ENCODE results near the gene SHKBP1. TPM values are rescaled to one million over a fixed set of nuclear protein-coding genes. Genes with fewer than 3 reads are reported as not detected.

SHKBP1 gene
- total and polyA plus RNA-seq, 2 donors (not counting 1 experiment from before 2014, with no cell fraction given), result 179 to 227 TPM

DNA sequence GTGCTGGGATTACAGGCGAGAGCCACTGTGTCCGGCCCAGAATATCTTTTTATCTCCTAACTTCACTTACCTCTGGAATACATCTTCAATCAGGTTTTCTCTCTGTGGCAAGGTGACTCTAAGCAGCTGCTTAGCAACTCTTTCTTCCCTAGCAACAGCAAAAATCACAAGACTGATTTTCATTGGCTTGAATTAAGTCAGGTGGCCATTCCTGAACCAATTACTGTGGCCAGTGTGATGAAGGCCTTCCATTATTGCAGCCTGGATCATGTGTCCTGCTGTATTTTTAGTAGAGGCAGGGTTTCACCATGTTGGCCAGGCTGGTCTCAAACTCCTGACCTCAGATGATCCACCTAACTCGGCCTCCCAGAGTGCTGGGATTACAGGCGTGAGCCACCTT lies 15.5 kb downstream of the SHKBP1 start:
- no peak for TF ChIP-seq EZH2 (IDR thresholded peaks at IDR 0.05; ENCODE audit: borderline replicate concordance, insufficient read depth, low read depth, low read length, poor library complexity, severe bottlenecking)
- TF ChIP-seq, protein P1, sequence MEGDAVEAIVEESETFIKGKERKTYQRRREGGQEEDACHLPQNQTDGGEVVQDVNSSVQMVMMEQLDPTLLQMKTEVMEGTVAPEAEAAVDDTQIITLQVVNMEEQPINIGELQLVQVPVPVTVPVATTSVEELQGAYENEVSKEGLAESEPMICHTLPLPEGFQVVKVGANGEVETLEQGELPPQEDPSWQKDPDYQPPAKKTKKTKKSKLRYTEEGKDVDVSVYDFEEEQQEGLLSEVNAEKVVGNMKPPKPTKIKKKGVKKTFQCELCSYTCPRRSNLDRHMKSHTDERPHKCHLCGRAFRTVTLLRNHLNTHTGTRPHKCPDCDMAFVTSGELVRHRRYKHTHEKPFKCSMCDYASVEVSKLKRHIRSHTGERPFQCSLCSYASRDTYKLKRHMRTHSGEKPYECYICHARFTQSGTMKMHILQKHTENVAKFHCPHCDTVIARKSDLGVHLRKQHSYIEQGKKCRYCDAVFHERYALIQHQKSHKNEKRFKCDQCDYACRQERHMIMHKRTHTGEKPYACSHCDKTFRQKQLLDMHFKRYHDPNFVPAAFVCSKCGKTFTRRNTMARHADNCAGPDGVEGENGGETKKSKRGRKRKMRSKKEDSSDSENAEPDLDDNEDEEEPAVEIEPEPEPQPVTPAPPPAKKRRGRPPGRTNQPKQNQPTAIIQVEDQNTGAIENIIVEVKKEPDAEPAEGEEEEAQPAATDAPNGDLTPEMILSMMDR (IDR thresholded peaks at IDR 0.05), result no peak
- Histone ChIP-seq H3K27ac (ENCODE audit: low read length in 2 of 2) (no peak overlapping the region), H3K9me3 (ENCODE audit: control extremely low read depth in 1 of 3, control insufficient read depth in 2 of 3, insufficient read depth in 1 of 3, low read length in 2 of 3) (peaks cover 0 to 13% (median 2%) of the 10 kb centered on the region in 3 donors), H3K4me1 (ENCODE audit: control insufficient read depth in 2 of 2, insufficient read depth in 2 of 2, low read length in 2 of 2) (peaks cover 5 to 7% of the 10 kb centered on the region in 2 donors), H3K79me2 (ENCODE audit: control insufficient read depth, insufficient read depth, low read length) (no peaks in the 10 kb centered on the region), H3K36me3 (replicated peaks in 1 of 2; ENCODE audit: control extremely low read depth in 1 of 2, control insufficient read depth in 1 of 2, extremely low read depth in 1 of 2, insufficient read depth in 2 of 2, low read length in 1 of 2) (peaks cover 0 to 23% of the 10 kb centered on the region in 2 experiments), H4K20me1 (ENCODE audit: control insufficient read depth, insufficient read depth, low read length, poor library complexity, severe bottlenecking) (no peaks in the 10 kb centered on the region), H3K4me2 (replicated peaks; ENCODE audit: low read depth, low read length, poor library complexity, severe bottlenecking) (no peak overlapping the region), H2AFZ (ENCODE audit: insufficient read depth, low read depth, low read length, poor library complexity, severe bottlenecking) (no peak overlapping the region), H3K27me3 (replicated peaks in 1 of 4; ENCODE audit: control extremely low read depth in 1 of 4, control insufficient read depth in 3 of 4, insufficient read depth in 4 of 4, low read length in 3 of 4) (peaks cover 0 to 16% (median 5%) of the 10 kb centered on the region in 4 experiments), H3K4me3 (ENCODE audit: control extremely low read depth in 1 of 5, extremely low read depth in 1 of 5, insufficient read depth in 1 of 5, low read depth in 2 of 5, low read length in 4 of 5) (no peak overlapping the region), H3K9ac (ENCODE audit: low read length) (no peak overlapping the region)
- ATAC-seq (ENCODE audit: low read depth) (peak; percentile 55), DNase-seq (peak; percentile 57)
- peaks cover 4% of the 10 kb centered on the region for H3K27me3 Mint-ChIP-seq
- intact Hi-C loops (cut with micrococcal nuclease), result no loop called here
- H3K4me3 Mint-ChIP-seq, result no peak overlapping the region
- H3K9me3 Mint-ChIP-seq (ENCODE audit: insufficient read depth), result no peaks in the 10 kb centered on the region
- WGBS (ENCODE audit: insufficient coverage), result 90% methylated on average over 2 of the region's 4 CpGs
- peak overlapping the region; percentile 8 for H3K27ac Mint-ChIP-seq
- ChIA-PET CTCF (interaction anchor here (1.0 to 2.4 kb wide), 2 partner anchors 11 to 44 kb away, joined by 3 to 10 read pairs; no protein-coding TSS in a partner anchor), POLR2A (no interaction called here)
- H3K4me1 Mint-ChIP-seq, result peaks cover 2% of the 10 kb centered on the region

DNA sequence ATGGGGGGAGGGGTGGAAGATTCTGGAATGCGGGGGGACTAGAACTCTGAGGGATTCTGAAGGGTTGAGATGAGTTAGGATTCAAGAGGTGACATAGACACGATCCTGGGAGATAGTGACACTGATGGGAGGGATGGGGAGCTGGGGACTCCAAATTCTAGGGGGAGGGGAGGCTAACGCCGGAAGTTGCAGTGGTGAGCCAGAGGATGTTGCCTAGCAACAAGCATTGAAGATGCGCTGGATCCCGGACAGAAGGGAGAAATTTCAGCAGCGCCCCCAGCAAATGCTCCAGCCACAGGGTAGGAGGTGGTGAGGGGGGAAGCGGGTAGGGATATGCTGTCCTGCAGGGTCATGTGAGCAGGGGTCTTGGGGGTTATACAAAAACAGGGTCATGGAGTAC lies 17.6 kb downstream of the SHKBP1 start:
- Histone ChIP-seq H3K9ac (ENCODE audit: low read length) (no peak overlapping the region), H3K4me3 (ENCODE audit: control extremely low read depth in 1 of 5, extremely low read depth in 1 of 5, insufficient read depth in 1 of 5, low read depth in 2 of 5, low read length in 4 of 5) (no peak overlapping the region), H3K4me2 (replicated peaks; ENCODE audit: low read depth, low read length, poor library complexity, severe bottlenecking) (no peak overlapping the region), H3K27ac (ENCODE audit: low read length in 2 of 2) (no peak overlapping the region), H2AFZ (ENCODE audit: insufficient read depth, low read depth, low read length, poor library complexity, severe bottlenecking) (no peak overlapping the region), H3K4me1 (ENCODE audit: control insufficient read depth in 2 of 2, insufficient read depth in 2 of 2, low read length in 2 of 2) (peaks cover 23 to 28% of the 10 kb centered on the region in 2 donors), H3K27me3 (replicated peaks in 1 of 4; ENCODE audit: control extremely low read depth in 1 of 4, control insufficient read depth in 3 of 4, insufficient read depth in 4 of 4, low read length in 3 of 4) (peaks cover 0 to 36% (median 19%) of the 10 kb centered on the region in 4 experiments), H4K20me1 (ENCODE audit: control insufficient read depth, insufficient read depth, low read length, poor library complexity, severe bottlenecking) (no peaks in the 10 kb centered on the region), H3K9me3 (ENCODE audit: control extremely low read depth in 1 of 3, control insufficient read depth in 2 of 3, insufficient read depth in 1 of 3, low read length in 2 of 3) (peaks cover 0 to 17% (median 2%) of the 10 kb centered on the region in 3 donors), H3K79me2 (ENCODE audit: control insufficient read depth, insufficient read depth, low read length) (no peaks in the 10 kb centered on the region), H3K36me3 (replicated peaks in 1 of 2; ENCODE audit: control extremely low read depth in 1 of 2, control insufficient read depth in 1 of 2, extremely low read depth in 1 of 2, insufficient read depth in 2 of 2, low read length in 1 of 2) (peaks cover 0 to 5% of the 10 kb centered on the region in 2 experiments)
- no peak for ATAC-seq (ENCODE audit: low read depth)
- ChIA-PET CTCF (interaction anchor here (0.9 to 2.0 kb wide), 3 partner anchors 9 to 40 kb away, joined by 3 to 7 read pairs (median 3); no protein-coding TSS in a partner anchor), POLR2A (no interaction called here)
- Mint-ChIP-seq H3K27ac (no peak overlapping the region), H3K4me1 (peaks cover 16% of the 10 kb centered on the region), H3K9me3 (ENCODE audit: insufficient read depth) (no peaks in the 10 kb centered on the region), H3K4me3 (no peak overlapping the region), H3K27me3 (peaks cover 19% of the 10 kb centered on the region)
- WGBS (ENCODE audit: insufficient coverage), result 52% methylated on average over 7 of the region's 8 CpGs
- DNase-seq, result no peak
- intact Hi-C loops (cut with micrococcal nuclease), result no loop called here
- TF ChIP-seq, protein P1 (IDR thresholded peaks at IDR 0.05), result no peak
- no peak for TF ChIP-seq EZH2 (IDR thresholded peaks at IDR 0.05; ENCODE audit: borderline replicate concordance, insufficient read depth, low read depth, low read length, poor library complexity, severe bottlenecking)
